PC-3 (cell line): ENCODE results near the gene ETV6. TPM values are rescaled to one million over a fixed set of nuclear protein-coding genes. Genes with fewer than 3 reads are reported as not detected.

Experiments
- ATAC-seq: fragments of 200-7000 bp; cut with Tn5 transposase; 2 replicates; pipeline ENCODE4 v1.9.1; 2020; ENCODE audit warnings: mild to moderate bottlenecking, moderate library complexity
- BruUV-seq: library from RNA; stranded (reverse); fragments of 400-500 nt; replicated peaks from 2 replicates; lab custom pipeline; 2021; lab: Mats Ljungman, UMichigan
- CTCF ChIA-PET: fragments of 300-600 bp; sonication (Branson Sonifier 250); formaldehyde crosslinking; loops from one replicate; lab custom pipeline; 2022; ENCODE audit warnings: antibody characterized with exemption; lab: Charles Lee
- POLR2A ChIA-PET: fragments of 300-600 bp; sonication (Branson Sonifier 250); formaldehyde crosslinking; loops from one replicate; lab custom pipeline; 2022; ENCODE audit warnings: antibody characterized with exemption; ENCODE audit not compliant: unreplicated experiment; lab: Charles Lee
- DNase-seq: peaks from one replicate; pipeline ENCODE4 v3.0.0-alpha.2; 2015
- H2AFZ ChIP-seq: fragments of 300-600 bp; sonication (generic); 2 replicates; pipeline ENCODE4 v1.6.0; 2016; ENCODE audit warnings: antibody characterized with exemption, low read length
- H3F3A ChIP-seq: fragments of 300-600 bp; sonication (generic); one replicate; pipeline ENCODE4 v1.6.0; 2017; ENCODE audit warnings: antibody characterized with exemption, low read length, control low read depth, mild to moderate bottlenecking; ENCODE audit not compliant: unreplicated experiment
- H3K27ac ChIP-seq: fragments of 300-600 bp; sonication (generic); 2 replicates; pipeline ENCODE4 v1.5.1; 2016; ENCODE audit warnings: mild to moderate bottlenecking, low read length
- H3K27me3 ChIP-seq: fragments of 300-600 bp; sonication (generic); 2 replicates; pipeline ENCODE4 v1.6.1; 2016; ENCODE audit warnings: low read length, mixed read lengths
- H3K36me3 ChIP-seq: fragments of 300-600 bp; sonication (generic); 2 replicates; pipeline ENCODE4 v1.6.1; 2016; ENCODE audit warnings: low read depth, mixed run types, low read length, mixed read lengths
- H3K4me1 ChIP-seq: fragments of 300-600 bp; sonication (generic); 2 replicates; pipeline ENCODE4 v1.5.1; 2016; ENCODE audit warnings: low read length; ENCODE audit not compliant: insufficient read depth
- H3K4me2 ChIP-seq: fragments of 300-600 bp; sonication (generic); 2 replicates; pipeline ENCODE4 v1.6.0; 2016; ENCODE audit warnings: low read length
- H3K4me3 ChIP-seq: fragments of 300-600 bp; sonication (generic); 2 replicates; pipeline ENCODE4 v1.5.1; 2016; ENCODE audit warnings: mild to moderate bottlenecking, low read length, mixed read lengths
- H3K79me2 ChIP-seq: fragments of 300-600 bp; sonication (generic); 2 replicates; pipeline ENCODE4 v1.6.1; 2017; ENCODE audit warnings: low read length, mixed read lengths
- H3K9ac ChIP-seq: fragments of 300-600 bp; sonication (generic); 2 replicates; pipeline ENCODE4 v1.6.0; 2016; ENCODE audit warnings: mild to moderate bottlenecking, low read length
- H3K9me2 ChIP-seq: fragments of 300-600 bp; sonication (generic); replicated peaks from 2 replicates; pipeline ENCODE4 v1.6.1; 2016; ENCODE audit warnings: mixed run types, low read length, mixed read lengths
- H3K9me3 ChIP-seq: fragments of 300-600 bp; sonication (generic); 2 replicates; pipeline ENCODE4 v1.6.1; 2016; ENCODE audit warnings: low read length, mixed read lengths
- H4K20me1 ChIP-seq: fragments of 300-600 bp; sonication (generic); 2 replicates; pipeline ENCODE4 v1.6.1; 2016; ENCODE audit warnings: low read length, mixed read lengths
- EZH2 ChIP-seq: fragments of 300-600 bp; sonication (generic); IDR thresholded peaks from one replicate; pipeline ENCODE4 v1.6.1; 2017; ENCODE audit warnings: antibody characterized with exemption, mild to moderate bottlenecking, low read length; ENCODE audit not compliant: unreplicated experiment
- EZH2phosphoT487 ChIP-seq: fragments of 300-600 bp; sonication (generic); IDR thresholded peaks from 2 replicates; pipeline ENCODE4 v1.6.1; 2018; ENCODE audit warnings: mild to moderate bottlenecking, antibody characterized with exemption, low read length, borderline replicate concordance
- intact Hi-C: fragments of 100-400 bp; cut with micrococcal nuclease; formaldehyde crosslinking; loops from 2 replicates; pipeline ENCODE4 v1.9.0; 2023
- total RNA-seq: library from RNA; depleted of rRNA; stranded (reverse); fragments of >200 nt; gene quantifications from 2 replicates; pipeline ENCODE4 v1.2.3, GENCODE V29; 2014
- TF ChIP-seq, protein P1 (sequence below): fragments of 300-600 bp; sonication (generic); conservative IDR thresholded peaks from 2 replicates; pipeline ENCODE4 v1.5.1; 2017; ENCODE audit warnings: antibody characterized with exemption, low read depth, mild to moderate bottlenecking, low read length

ETV6 gene
- total RNA-seq, 1 experiment from 2014 or later, result 5.0 TPM

GRCh38 chr12:11768233-11768965 is 118.9 kb downstream of the ETV6 start:
- no peak for ATAC-seq
- H3K4me1 ChIP-seq, result no peaks in the 10 kb centered on the region
- DNase-seq, result no peak
- ChIA-PET CTCF (no interaction called here), POLR2A (no interaction called here)
- H3K4me2 ChIP-seq, result no peak overlapping the region
- H3K9me2 ChIP-seq, result no peaks in the 10 kb centered on the region
- H3K79me2 ChIP-seq, result no peaks in the 10 kb centered on the region
- H3K4me3 ChIP-seq, result no peak overlapping the region
- no peaks in the 10 kb centered on the region for H3K36me3 ChIP-seq
- H4K20me1 ChIP-seq, result no peaks in the 10 kb centered on the region
- intact Hi-C loops, result no loop called here
- no peak overlapping the region for H3K9ac ChIP-seq
- BruUV-seq, result no TSS peak
- no peak for TF ChIP-seq EZH2phosphoT487
- TF ChIP-seq EZH2, result no peak
- no peaks in the 10 kb centered on the region for H3F3A ChIP-seq
- H3K9me3 ChIP-seq, result no peaks in the 10 kb centered on the region
- no peaks in the 10 kb centered on the region for H3K27me3 ChIP-seq
- H2AFZ ChIP-seq, result no peak overlapping the region
- H3K27ac ChIP-seq, result no peak overlapping the region

DNA sequence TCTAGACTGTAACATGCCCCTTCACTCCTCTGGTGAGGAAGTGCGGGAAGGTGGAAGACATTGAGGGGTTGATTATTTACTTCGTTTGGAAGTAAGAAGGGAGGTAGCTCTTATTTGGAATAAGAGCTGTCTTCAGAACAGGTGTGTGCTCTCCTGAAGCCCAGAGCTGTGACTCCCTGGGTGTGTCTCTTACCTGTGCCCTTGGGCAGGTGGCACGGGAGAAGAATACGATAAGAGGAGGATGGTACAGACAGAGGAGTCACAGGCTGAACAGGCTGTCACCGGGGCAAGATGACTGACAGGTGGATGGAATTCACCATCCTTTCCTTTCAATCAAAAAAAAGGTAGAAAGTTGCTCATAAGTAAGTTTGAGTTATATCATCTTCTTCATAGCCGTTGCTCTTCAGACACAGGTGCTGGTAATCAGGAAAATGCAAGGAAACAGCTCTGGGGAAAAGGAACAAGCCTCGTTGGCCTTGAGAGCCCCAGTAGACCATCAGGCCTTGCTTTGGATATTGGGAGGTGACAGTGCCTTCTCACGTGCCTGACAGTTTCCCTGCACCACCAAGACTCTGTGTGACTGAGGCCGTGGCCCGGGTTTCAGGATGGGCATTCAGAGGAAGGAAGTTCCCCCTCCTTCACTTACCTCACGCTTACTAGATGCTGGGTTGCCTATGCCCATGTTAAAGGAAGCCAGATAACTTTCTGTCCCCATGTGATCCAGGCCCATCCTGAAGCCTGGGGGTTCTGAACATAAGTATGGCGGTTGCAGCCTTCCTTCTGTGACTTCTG is 120.4 kb downstream of the ETV6 start:
- H3K79me2 ChIP-seq, result no peaks in the 10 kb centered on the region
- H3K4me2 ChIP-seq, result no peak overlapping the region
- H3F3A ChIP-seq, result no peaks in the 10 kb centered on the region
- no peak overlapping the region for H2AFZ ChIP-seq
- H3K36me3 ChIP-seq, result no peaks in the 10 kb centered on the region
- no TSS peak for BruUV-seq
- ChIA-PET CTCF (no interaction called here), POLR2A (no interaction called here)
- H3K4me1 ChIP-seq, result no peaks in the 10 kb centered on the region
- no peaks in the 10 kb centered on the region for H4K20me1 ChIP-seq
- H3K27me3 ChIP-seq, result no peaks in the 10 kb centered on the region
- intact Hi-C loops, result no loop called here
- no peaks in the 10 kb centered on the region for H3K9me2 ChIP-seq
- H3K9ac ChIP-seq, result no peak overlapping the region
- DNase-seq (no peak), ATAC-seq (no peak)
- no peak overlapping the region for H3K27ac ChIP-seq
- H3K4me3 ChIP-seq, result no peak overlapping the region
- H3K9me3 ChIP-seq, result no peaks in the 10 kb centered on the region
- TF ChIP-seq, protein P1, sequence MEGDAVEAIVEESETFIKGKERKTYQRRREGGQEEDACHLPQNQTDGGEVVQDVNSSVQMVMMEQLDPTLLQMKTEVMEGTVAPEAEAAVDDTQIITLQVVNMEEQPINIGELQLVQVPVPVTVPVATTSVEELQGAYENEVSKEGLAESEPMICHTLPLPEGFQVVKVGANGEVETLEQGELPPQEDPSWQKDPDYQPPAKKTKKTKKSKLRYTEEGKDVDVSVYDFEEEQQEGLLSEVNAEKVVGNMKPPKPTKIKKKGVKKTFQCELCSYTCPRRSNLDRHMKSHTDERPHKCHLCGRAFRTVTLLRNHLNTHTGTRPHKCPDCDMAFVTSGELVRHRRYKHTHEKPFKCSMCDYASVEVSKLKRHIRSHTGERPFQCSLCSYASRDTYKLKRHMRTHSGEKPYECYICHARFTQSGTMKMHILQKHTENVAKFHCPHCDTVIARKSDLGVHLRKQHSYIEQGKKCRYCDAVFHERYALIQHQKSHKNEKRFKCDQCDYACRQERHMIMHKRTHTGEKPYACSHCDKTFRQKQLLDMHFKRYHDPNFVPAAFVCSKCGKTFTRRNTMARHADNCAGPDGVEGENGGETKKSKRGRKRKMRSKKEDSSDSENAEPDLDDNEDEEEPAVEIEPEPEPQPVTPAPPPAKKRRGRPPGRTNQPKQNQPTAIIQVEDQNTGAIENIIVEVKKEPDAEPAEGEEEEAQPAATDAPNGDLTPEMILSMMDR, result no peak
- TF ChIP-seq EZH2 (no peak), EZH2phosphoT487 (no peak)

GRCh38 chr12:11771356-11771755 is 121.9 kb downstream of the ETV6 start:
- no peak for DNase-seq
- no peaks in the 10 kb centered on the region for H3K36me3 ChIP-seq
- H3K9me3 ChIP-seq, result no peaks in the 10 kb centered on the region
- no peak overlapping the region for H2AFZ ChIP-seq
- no peaks in the 10 kb centered on the region for H4K20me1 ChIP-seq
- no peaks in the 10 kb centered on the region for H3K9me2 ChIP-seq
- H3K27me3 ChIP-seq, result no peaks in the 10 kb centered on the region
- TF ChIP-seq, protein P1, result no peak
- TF ChIP-seq EZH2phosphoT487 (no peak), EZH2 (no peak)
- POLR2A ChIA-PET, result no interaction called here
- no TSS peak for BruUV-seq
- H3K4me2 ChIP-seq, result no peak overlapping the region
- H3F3A ChIP-seq, result no peaks in the 10 kb centered on the region
- H3K4me3 ChIP-seq, result no peak overlapping the region
- no peaks in the 10 kb centered on the region for H3K79me2 ChIP-seq
- no peak for ATAC-seq
- H3K27ac ChIP-seq, result no peak overlapping the region
- intact Hi-C loops, result no loop called here
- H3K9ac ChIP-seq, result no peak overlapping the region
- H3K4me1 ChIP-seq, result no peaks in the 10 kb centered on the region
- CTCF ChIA-PET, result no interaction called here
